SIG-M5 treated with dmso at 0.1 percent for 504 hours (cell line): ENCODE data around the gene HADHA.

Experiments
- DNase-seq: peaks from one replicate; lab custom pipeline; 2025; ENCODE audit not compliant: unreplicated experiment; lab: John Stamatoyannopoulos, UW

HADHA gene

GRCh38 chr2:26144953-26145680, 99.3 kb downstream of the HADHA start:
- DNase-seq, result peak; percentile 65

GRCh38 chr2:26144031-26144430, 100.4 kb downstream of the HADHA start:
- DNase-seq, result peak; percentile 28

- DNase-seq, result no peak
These were observed 103.2 kb downstream of the HADHA start for GRCh38 chr2:26141145-26141769.
